ENCODE measurements around the gene TREML4.

The TREML4 gene

GRCh38 chr6:41226752-41227151, 1.4 kb upstream of the TREML4 start:
- ChIA-PET CTCF (no interaction called here), POLR2A (no interaction called here)
- H3K4me1 ChIP-seq (ENCODE audit: control insufficient read depth, insufficient read depth, low read length), result peaks cover 5% of the 10 kb centered on the region; the same call in 1 of the 2 replicates
- H3K36me3 ChIP-seq (ENCODE audit: control insufficient read depth in 2 of 2, insufficient read depth in 1 of 2, low read length in 2 of 2), result no peaks in the 10 kb centered on the region
- no peak overlapping the region for H3K27ac ChIP-seq (ENCODE audit: extremely low read depth, low read depth, low read length)
- no peak overlapping the region for H3K4me3 ChIP-seq (ENCODE audit: low read depth, low read length)
- H3K9me3 ChIP-seq (ENCODE audit: control insufficient read depth, insufficient read depth, low read depth, low read length), result no peaks in the 10 kb centered on the region
- TF ChIP-seq ZXDB (tag by site-specific recombination; IDR thresholded peaks at IDR 0.05), result 0 out of 2 replicates have a peak, but pooled peaks have one; percentile 15
- TF ChIP-seq SP2 (tag by site-specific recombination; IDR thresholded peaks at IDR 0.05), result no peak
- 0 out of 2 replicates have a peak, but pooled peaks have one; percentile 37 for TF ChIP-seq ZNF580 (tag by site-specific recombination; IDR thresholded peaks at IDR 0.05)
- TF ChIP-seq PATZ1 (tag by site-specific recombination; IDR thresholded peaks at IDR 0.05), result peak; percentile 58
- peak; percentile 77 for TF ChIP-seq ZNF843 (tag by site-specific recombination; IDR thresholded peaks at IDR 0.05)
- TF ChIP-seq FEZF1 (tag by site-specific recombination; IDR thresholded peaks at IDR 0.05), result peak; percentile 70
- peak; percentile 29; the same call in 1 of the 2 replicates for TF ChIP-seq IKZF3 (tag by site-specific recombination; IDR thresholded peaks at IDR 0.05)
- peak; percentile 69; the same call in 1 of the 2 replicates for TF ChIP-seq ZNF394 (tag by site-specific recombination; IDR thresholded peaks at IDR 0.05; ENCODE audit: borderline replicate concordance)
- TF ChIP-seq PRDM4 (tag by site-specific recombination; IDR thresholded peaks at IDR 0.05), result peak; percentile 63; the same call in 1 of the 2 replicates
- no peak for TF ChIP-seq YY1 (tag by site-specific recombination; IDR thresholded peaks at IDR 0.05)
- TF ChIP-seq GLIS1 (tag by site-specific recombination; IDR thresholded peaks at IDR 0.05), result peak; percentile 89
- peak; percentile 65; the same call in 1 of the 2 replicates for TF ChIP-seq TSHZ1 (tag by site-specific recombination; IDR thresholded peaks at IDR 0.05; ENCODE audit: borderline replicate concordance)
- TF ChIP-seq ZBTB17 (tag by site-specific recombination; IDR thresholded peaks at IDR 0.05), result 0 out of 2 replicates have a peak, but pooled peaks have one; percentile 24
- TF ChIP-seq SP7 (tag by site-specific recombination; IDR thresholded peaks at IDR 0.05), result 0 out of 2 replicates have a peak, but pooled peaks have one; percentile 17
- TF ChIP-seq OSR2 (tag by site-specific recombination; IDR thresholded peaks at IDR 0.05), result peak; percentile 79
- 0 out of 2 replicates have a peak, but pooled peaks have one; percentile 25 for TF ChIP-seq PRDM6 (tag by site-specific recombination; IDR thresholded peaks at IDR 0.05)
- peak; percentile 71 for TF ChIP-seq ZNF600 (tag by site-specific recombination; IDR thresholded peaks at IDR 0.05)
- peak; percentile 83; the same call in 1 of the 2 replicates for TF ChIP-seq OVOL3 (tag by site-specific recombination; IDR thresholded peaks at IDR 0.05)
- TF ChIP-seq ZBTB10 (tag by site-specific recombination; IDR thresholded peaks at IDR 0.05), result no peak
- no peak for TF ChIP-seq AEBP2 (tag by site-specific recombination; IDR thresholded peaks at IDR 0.05; ENCODE audit: borderline replicate concordance)
- peak; percentile 54; the same call in 1 of the 2 replicates for TF ChIP-seq ZBTB44 (tag by site-specific recombination; IDR thresholded peaks at IDR 0.05)
